HFF-Myc (cell line): ENCODE data around the gene TTC27.

Source experiments
- DNase-seq: peaks from one replicate; pipeline ENCODE4 v3.0.0-alpha.2; 2011; ENCODE audit warnings: low read depth; ENCODE audit errors: extremely low read depth
- H3K4me3 ChIP-seq: replicated peaks from 2 replicates; pipeline ENCODE4 v1.5.1; 2011; ENCODE audit warnings: low read depth, mild to moderate bottlenecking, control low read depth, low read length
- TF ChIP-seq, protein P1 (sequence below): IDR thresholded peaks from 2 replicates; pipeline ENCODE4 v1.5.1; 2012; ENCODE audit warnings: mild to moderate bottlenecking, low read depth, low read length, control low read depth; ENCODE audit errors: missing control alignments

TTC27 gene

GRCh38 chr2:32683520-32684086 is 55.8 kb downstream of the TTC27 start:
- H3K4me3 ChIP-seq: no peak overlapping the region
- DNase-seq: no peak
- TF ChIP-seq, protein P1, sequence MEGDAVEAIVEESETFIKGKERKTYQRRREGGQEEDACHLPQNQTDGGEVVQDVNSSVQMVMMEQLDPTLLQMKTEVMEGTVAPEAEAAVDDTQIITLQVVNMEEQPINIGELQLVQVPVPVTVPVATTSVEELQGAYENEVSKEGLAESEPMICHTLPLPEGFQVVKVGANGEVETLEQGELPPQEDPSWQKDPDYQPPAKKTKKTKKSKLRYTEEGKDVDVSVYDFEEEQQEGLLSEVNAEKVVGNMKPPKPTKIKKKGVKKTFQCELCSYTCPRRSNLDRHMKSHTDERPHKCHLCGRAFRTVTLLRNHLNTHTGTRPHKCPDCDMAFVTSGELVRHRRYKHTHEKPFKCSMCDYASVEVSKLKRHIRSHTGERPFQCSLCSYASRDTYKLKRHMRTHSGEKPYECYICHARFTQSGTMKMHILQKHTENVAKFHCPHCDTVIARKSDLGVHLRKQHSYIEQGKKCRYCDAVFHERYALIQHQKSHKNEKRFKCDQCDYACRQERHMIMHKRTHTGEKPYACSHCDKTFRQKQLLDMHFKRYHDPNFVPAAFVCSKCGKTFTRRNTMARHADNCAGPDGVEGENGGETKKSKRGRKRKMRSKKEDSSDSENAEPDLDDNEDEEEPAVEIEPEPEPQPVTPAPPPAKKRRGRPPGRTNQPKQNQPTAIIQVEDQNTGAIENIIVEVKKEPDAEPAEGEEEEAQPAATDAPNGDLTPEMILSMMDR: no peak

GRCh38 chr2:32688541-32688940 is 60.7 kb downstream of the TTC27 start:
- no peak for DNase-seq
- TF ChIP-seq, protein P1: no peak
- no peak overlapping the region for H3K4me3 ChIP-seq

GRCh38 chr2:32691678-32692077 is 63.8 kb downstream of the TTC27 start:
- H3K4me3 ChIP-seq: no peak overlapping the region
- TF ChIP-seq, protein P1: no peak
- no peak for DNase-seq

DNA sequence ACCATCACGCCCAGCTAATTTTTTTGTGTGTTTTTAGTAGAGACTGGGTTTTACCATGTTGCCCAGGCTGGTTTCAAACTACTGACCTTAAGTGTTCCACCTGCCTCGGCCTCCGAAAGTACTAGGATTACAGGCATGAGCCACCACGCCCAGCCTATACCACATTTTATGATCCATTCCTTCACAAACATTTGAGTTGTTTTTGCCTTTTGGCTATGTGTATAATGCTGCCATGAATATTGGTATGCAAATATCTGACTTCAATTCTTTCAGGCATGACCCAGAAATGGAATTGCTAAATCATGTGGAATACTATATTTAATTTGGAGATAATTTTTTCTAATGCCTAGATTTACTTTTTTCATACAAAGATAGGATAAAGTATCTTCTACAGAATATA is 68.6 kb downstream of the TTC27 start:
- TF ChIP-seq, protein P1: no peak
- DNase-seq: no peak
- no peak overlapping the region for H3K4me3 ChIP-seq

DNA sequence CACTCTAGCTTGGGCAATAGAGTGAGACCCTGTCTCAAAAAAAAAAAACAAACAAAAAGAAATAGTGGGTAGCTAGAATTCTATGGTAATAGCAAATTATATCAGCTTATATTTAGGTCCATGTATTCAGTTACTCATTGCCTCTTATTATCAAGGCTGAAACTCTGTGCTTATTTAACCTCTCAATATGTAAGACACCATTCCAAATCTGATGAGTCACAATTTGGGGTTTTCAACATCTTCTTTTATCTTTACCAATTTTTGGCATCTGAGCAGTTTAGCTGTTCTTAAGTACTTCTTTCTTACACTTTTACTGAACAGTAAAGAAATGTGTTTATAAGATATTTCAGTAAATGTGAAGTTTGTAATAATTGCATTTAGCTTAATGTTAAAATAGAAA is 69.3 kb downstream of the TTC27 start:
- no peak for DNase-seq
- H3K4me3 ChIP-seq: no peak overlapping the region
- TF ChIP-seq, protein P1: no peak

- DNase-seq: no peak
- H3K4me3 ChIP-seq: no peak overlapping the region
- TF ChIP-seq, protein P1: no peak
Measured at GRCh38 chr2:32699151-32699550, 71.3 kb downstream of the TTC27 start.

DNA sequence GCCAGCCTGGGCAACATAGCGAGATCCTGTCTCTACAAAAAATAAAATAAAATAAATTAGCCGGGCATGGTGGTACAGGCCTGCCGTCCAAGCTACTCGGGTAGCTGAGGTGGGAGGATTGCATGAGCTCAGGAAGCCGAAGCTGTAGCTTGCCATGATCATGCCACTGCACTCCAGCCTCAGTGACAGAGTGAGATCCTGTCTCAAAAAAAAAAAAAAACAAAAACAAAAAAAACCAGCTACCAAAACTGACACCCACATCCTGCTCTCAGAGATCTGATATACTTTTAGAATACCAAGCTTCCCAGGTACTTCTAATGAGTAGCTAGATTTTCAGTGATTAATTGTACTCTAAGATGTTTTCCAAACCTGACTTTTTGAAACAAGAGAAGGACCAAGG is 74.0 kb downstream of the TTC27 start:
- DNase-seq: no peak

More for the DNA sequence above, 74.0 kb downstream of the TTC27 start:
- TF ChIP-seq, protein P1: no peak
- H3K4me3 ChIP-seq: no peak overlapping the region
